Mesenteric fat pad (tissue), 1 donor: Measurements from ENCODE around the gene ARHGEF28. TPM values are rescaled to one million over a fixed set of nuclear protein-coding genes. Genes with fewer than 3 reads are reported as not detected.

ENCODE experiments used
- DNase-seq: peaks from one replicate; pipeline ENCODE4 v3.0.0-alpha.2; 2020; ENCODE audit warnings: low spot score
- total RNA-seq: library from RNA; stranded (reverse); fragmentation: NEBNext Ultra II Directional; extraction: Animal tissue kit (Norgen Biotek cat#: 25700); gene quantifications from one replicate; pipeline ENCODE4 v1.2.1, GENCODE V29; 2021
- donor health status: DM: yes; HTN: yes; CAD: no.

ARHGEF28 gene
- total RNA-seq, 1 donor from 2014 or later, result 9.4 TPM

- DNase-seq, result no peak
Observed at GRCh38 chr5:73841641-73842040, 215.6 kb downstream of the ARHGEF28 start.

- DNase-seq, result no peak
Observed at GRCh38 chr5:73844165-73844564, 218.2 kb downstream of the ARHGEF28 start.

DNA sequence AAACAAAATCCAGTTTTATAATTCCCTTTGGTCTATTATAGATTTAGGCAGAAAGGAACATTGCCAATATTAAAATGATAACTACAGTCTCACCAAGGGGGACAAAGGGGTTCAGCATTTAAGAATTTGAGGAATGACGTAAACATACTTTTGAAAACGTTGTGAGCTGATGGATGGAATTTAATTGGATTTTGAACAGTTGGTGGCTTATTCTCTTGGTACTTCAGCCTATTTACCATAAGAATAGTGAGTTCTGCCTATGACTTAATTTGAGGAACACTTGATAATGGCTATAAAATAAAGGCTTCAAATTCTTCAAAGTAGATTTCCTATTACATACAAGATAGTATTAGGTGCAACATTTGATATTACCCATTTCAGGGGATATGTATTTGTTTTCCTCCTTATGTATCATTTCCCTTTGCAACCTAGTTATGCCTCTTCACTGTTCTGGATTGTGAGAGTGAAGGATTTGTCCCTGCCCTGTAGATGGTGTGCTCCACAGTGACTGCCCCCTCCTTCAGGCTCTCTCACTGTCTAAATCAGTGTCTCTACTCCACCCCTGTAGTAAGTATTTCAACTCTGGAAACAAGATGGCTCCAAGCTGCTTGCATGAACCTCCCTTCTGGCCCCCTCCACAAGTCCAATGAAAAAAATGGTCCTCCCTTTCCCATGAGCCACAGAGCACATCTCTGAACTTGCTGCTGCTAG, 225.6 kb downstream of the ARHGEF28 start:
- no peak for DNase-seq

DNA sequence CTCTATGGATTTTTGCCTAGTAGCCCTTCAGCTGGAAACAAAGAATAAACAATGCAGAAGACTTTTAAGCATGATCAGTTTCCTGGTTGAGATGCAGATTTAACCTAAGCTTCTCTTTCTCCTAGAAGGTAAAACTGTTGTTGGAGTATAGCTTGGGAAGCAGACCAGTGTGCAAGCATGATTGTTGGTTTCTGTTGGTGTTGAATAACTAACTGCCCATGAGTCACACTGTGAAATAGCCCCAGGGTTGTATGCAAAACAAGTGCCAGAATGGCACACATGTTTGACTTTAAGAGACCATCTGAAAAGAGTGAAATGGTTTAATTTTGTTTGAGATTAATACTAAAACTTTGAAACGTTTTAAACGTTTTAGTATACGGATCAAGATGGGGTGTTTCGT, 227.1 kb downstream of the ARHGEF28 start:
- DNase-seq, result no peak

GRCh38 chr5:73856997-73857396, 231.0 kb downstream of the ARHGEF28 start:
- DNase-seq, result no peak

GRCh38 chr5:73857446-73857845, 231.4 kb downstream of the ARHGEF28 start:
- DNase-seq, result no peak

DNA sequence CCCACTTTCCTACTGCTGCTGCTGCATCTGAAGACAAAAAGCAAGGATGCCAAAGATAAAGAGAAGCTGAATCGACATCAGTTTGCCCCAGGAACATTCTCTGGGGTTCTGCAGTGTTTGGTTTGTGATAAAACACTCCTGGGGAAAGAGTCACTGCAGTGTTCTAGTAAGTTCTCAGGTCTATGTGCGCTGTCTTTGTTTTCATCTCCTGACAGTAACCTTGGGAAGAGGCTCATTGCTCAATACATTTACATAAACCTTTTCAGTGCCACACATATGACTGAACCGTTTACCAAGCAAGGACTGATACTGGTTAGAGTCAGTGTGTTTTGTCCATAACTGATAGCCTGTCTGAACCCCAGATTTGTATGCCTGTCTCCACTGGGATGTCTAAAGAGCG, 232.1 kb downstream of the ARHGEF28 start:
- no peak for DNase-seq

- DNase-seq, result no peak
Observed at GRCh38 chr5:73858776-73859175, 232.8 kb downstream of the ARHGEF28 start.

DNA sequence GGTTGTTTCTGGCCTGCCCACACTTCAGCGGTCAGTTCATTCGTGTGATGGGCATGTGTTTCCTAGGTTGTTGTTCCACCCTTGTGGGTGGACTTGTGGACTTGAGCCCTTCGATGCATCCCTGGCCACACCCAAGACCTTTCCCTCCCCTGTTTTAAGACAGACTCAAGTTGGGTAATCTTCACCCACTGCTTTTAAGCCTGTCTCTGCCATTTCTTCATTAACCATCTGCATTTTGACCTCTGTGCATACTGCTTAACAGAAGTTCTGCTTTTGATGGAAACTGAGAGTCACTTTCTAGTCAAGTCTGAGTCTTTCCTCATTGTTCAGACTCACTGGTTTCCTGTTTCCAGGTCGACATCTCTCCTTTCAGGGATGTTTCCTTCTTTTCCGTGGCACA, 233.7 kb downstream of the ARHGEF28 start:
- DNase-seq, result no peak

DNA sequence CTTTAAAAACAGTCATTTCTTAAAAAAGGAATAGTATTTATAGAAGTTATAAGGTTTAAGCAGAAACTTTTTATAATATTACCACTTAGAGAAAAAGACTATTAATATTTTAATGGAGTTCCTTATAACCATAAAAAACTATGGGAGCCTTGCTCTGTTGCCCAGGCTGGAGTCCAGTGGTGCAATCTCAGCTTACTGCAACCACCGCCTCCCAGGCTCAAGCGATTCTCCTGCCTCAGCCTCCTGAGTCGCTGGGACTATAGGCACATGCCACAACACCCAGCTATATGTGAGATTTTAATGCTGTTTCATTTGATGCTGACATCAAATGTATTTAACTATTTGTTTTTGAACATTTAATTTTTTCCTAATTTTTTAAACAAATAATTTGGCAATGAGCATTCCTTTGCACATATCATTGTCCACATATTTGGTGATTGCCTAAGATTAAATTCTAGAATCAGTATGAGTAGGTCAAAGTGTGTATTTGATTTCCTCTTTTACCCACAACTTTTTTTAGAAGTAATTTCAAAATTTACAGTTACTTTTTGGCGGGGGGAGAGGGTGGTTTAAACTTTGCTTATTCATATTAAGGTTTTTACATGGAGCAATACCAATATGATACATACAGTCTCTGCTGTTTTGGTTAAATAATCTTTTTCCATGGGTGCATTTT, 235.5 kb downstream of the ARHGEF28 start:
- no peak for DNase-seq

GRCh38 chr5:73862796-73863195, 236.8 kb downstream of the ARHGEF28 start:
- DNase-seq, result no peak

DNA sequence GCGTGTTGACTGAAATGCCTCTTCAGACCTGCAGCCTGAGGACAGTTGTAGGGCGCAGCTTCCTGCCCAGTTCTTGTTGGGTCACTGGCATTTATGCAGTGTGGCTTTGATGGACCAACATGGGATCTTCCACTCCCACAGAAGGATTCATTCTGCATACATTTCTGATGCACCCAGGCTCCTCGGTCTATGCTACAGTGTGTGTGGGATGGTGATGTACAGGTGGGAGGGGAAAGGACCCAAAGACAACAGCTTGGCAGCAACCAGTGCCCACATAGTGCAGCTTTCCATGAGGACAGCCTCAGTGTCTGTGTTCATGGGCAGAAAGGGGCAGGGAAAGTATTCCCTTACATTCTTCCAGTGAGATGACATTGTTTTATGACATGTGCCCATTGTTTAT, 237.9 kb downstream of the ARHGEF28 start:
- DNase-seq, result no peak

GRCh38 chr5:73865315-73865714, 239.3 kb downstream of the ARHGEF28 start:
- DNase-seq, result no peak

DNA sequence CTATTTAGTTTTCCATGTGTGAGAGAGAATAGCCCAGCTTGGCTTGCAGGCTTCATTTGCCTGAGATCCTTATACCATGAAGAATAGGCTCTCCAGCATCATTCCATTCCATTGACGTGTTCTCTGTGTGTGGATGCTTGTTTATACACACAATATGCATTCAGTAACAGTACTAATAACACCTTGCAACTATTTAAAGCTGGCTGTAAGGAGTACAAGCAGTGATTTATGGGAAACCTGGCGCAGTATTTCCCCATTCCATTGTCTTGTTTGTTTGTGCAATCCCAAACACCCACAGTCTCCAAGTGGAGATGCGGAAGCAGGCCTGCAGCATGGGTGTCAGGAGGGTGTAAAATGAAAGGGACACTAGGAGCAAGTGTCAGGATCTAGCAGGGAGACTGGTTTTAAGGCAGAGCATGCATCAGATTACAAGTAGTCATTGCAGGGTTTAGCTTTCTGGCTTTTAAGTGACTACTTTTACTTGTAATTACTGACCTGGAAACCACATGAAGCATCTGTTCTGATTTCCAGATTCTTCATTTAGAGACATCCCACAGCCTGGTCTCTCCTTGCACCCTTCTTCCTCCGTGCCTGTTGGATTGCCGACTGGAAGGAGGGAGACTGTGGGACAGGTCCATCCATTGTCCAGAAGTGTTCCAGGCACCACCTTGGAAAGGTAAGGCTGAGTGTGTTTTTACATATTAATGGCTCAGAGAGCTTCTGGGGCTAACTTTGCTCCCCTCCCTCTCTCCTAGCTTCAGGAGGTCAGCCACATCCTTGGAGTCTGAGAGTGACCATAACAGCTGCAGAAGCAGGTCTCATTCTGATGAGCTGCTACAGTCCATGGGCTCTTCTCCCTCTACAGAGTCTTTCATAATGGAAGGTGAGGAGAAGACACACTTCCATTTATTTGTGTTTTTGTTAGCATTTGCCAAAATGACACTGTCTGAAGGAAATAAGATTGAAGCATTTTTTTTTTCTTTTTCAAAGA, 241.6 kb downstream of the ARHGEF28 start:
- no peak for DNase-seq

GRCh38 chr5:73883646-73884045, 257.6 kb downstream of the ARHGEF28 start:
- DNase-seq, result no peak

- no peak for DNase-seq
Observed at GRCh38 chr5:73887688-73888087, 261.7 kb downstream of the ARHGEF28 start.

GRCh38 chr5:73890569-73890968, 264.6 kb downstream of the ARHGEF28 start:
- no peak for DNase-seq

GRCh38 chr5:73892218-73892617, 266.2 kb downstream of the ARHGEF28 start:
- no peak for DNase-seq

GRCh38 chr5:73892806-73893205, 266.8 kb downstream of the ARHGEF28 start:
- DNase-seq, result no peak

DNA sequence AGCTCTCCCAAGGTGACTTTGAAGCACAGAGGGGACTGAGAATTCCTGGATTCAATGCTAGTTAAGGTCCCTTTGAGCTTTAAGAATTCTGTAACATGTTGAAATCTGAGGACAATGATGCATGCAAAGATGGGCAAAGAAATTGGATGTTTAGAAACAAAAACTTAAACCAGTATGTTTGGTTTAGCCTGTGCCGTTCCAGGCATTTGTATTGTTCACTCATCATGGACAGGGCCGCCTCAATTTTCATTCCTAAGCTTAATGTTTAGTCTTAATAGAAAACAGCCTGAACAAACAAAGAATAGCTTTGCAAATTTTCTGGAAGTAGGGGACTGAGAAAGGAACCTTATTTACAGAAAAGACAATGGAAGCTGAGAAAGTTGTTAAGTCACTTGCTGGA, 267.8 kb downstream of the ARHGEF28 start:
- DNase-seq, result no peak

DNA sequence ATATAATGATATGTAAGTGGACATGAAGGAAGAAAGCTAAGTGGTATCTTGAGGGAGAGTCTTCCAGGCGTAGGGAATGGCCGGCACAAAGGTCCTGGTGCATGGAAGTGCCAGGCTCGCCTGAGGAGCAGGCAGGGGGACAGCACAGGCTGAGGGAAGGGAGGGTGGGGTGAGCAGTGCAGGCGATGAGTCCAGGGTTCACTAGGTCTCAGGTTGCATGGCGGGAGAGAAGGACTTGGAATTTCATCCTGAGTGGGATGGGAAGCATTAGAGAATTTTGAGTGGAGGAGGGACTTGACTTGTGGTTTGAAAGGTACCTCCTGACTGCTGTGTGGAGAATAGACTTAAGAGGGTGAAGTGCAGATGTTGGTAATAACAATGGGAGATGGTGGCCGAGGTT, 268.9 kb downstream of the ARHGEF28 start:
- no peak for DNase-seq

- no peak for DNase-seq
Observed at GRCh38 chr5:73895471-73895870, 269.5 kb downstream of the ARHGEF28 start.
